Suprapubic skin (tissue), 4 donors: ENCODE measurements around the gene RPL28.

Source experiments
- EP300 ChIP-seq: sonication (generic); formaldehyde crosslinking; IDR thresholded peaks from one replicate; pipeline ENCODE4 v1.6.1; 2017; ENCODE audit warnings: antibody characterized with exemption
- POLR2A ChIP-seq, 2 donors: fragments of 450-650 bp; IDR thresholded peaks; one replicate each; pipeline ENCODE4 v1.6.1; 2017; ENCODE audit warnings: antibody characterized with exemption in 2 of 2, mild to moderate bottlenecking in 2 of 2, moderate library complexity in 2 of 2
- POLR2AphosphoS5 ChIP-seq, 3 donors: sonication (generic); formaldehyde crosslinking; IDR thresholded peaks; one replicate each; pipeline ENCODE4 v1.6.1; 2017; ENCODE audit warnings: antibody characterized with exemption in 3 of 3
- TF ChIP-seq, protein P1 (sequence below), 2 donors: fragments of 200-600 bp in 1 of 2; fragments of 450-650 bp in 1 of 2; sonication (generic) in 1 of 2; IDR thresholded peaks; one replicate each; pipeline ENCODE4 v1.5.1; 2016 to 2019; ENCODE audit warnings: antibody characterized with exemption in 2 of 2, mild to moderate bottlenecking in 1 of 2, moderate library complexity in 1 of 2

- TF ChIP-seq, protein P1, sequence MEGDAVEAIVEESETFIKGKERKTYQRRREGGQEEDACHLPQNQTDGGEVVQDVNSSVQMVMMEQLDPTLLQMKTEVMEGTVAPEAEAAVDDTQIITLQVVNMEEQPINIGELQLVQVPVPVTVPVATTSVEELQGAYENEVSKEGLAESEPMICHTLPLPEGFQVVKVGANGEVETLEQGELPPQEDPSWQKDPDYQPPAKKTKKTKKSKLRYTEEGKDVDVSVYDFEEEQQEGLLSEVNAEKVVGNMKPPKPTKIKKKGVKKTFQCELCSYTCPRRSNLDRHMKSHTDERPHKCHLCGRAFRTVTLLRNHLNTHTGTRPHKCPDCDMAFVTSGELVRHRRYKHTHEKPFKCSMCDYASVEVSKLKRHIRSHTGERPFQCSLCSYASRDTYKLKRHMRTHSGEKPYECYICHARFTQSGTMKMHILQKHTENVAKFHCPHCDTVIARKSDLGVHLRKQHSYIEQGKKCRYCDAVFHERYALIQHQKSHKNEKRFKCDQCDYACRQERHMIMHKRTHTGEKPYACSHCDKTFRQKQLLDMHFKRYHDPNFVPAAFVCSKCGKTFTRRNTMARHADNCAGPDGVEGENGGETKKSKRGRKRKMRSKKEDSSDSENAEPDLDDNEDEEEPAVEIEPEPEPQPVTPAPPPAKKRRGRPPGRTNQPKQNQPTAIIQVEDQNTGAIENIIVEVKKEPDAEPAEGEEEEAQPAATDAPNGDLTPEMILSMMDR (IDR thresholded peaks at IDR 0.05), result no peak
- TF ChIP-seq EP300, result no peak
- TF ChIP-seq POLR2A (IDR thresholded peaks at IDR 0.05), result no peak
- no peak for TF ChIP-seq POLR2AphosphoS5 (IDR thresholded peaks at IDR 0.05)
Measured at GRCh38 chr19:55350620-55351315, 35.0 kb upstream of the RPL28 start.
